ENCODE data around the gene TMC2. TPM values are rescaled to one million over a fixed set of nuclear protein-coding genes. Genes with fewer than 3 reads are reported as not detected.

The TMC2 gene
- total RNA-seq, 1 donor from 2014 or later, result not detected

- TF ChIP-seq POLR2A (IDR thresholded peaks at IDR 0.05) (no peak), POLR2AphosphoS5 (IDR thresholded peaks at IDR 0.05; ENCODE audit: insufficient read depth in 1 of 2, low read depth in 1 of 2) (no peak), CTCF (IDR thresholded peaks at IDR 0.05) (no peak)
- Histone ChIP-seq H3K36me3 (no peaks in the 10 kb centered on the region), H3K27me3 (no peaks in the 10 kb centered on the region), H3K4me3 (no peak overlapping the region), H3K9me3 (no peaks in the 10 kb centered on the region), H3K27ac (no peak overlapping the region), H3K4me1 (peaks cover 9% of the 10 kb centered on the region)
- no peak for DNase-seq (ENCODE audit: extremely low spot score in 2 of 2)
- intact Hi-C loops (cut with DNase I), result no loop called here
Measured at GRCh38 chr20:2527762-2528161, 8.6 kb upstream of the TMC2 start.

GRCh38 chr20:2528671-2529271 is 7.6 kb upstream of the TMC2 start:
- TF ChIP-seq CTCF (IDR thresholded peaks at IDR 0.05), result no peak
- TF ChIP-seq POLR2A (IDR thresholded peaks at IDR 0.05), result no peak
- TF ChIP-seq POLR2AphosphoS5 (IDR thresholded peaks at IDR 0.05; ENCODE audit: insufficient read depth in 1 of 2, low read depth in 1 of 2), result no peak
- no peak overlapping the region for H3K27ac ChIP-seq
- no peak overlapping the region for H3K4me3 ChIP-seq
- no peaks in the 10 kb centered on the region for H3K36me3 ChIP-seq
- intact Hi-C loops (cut with DNase I), result no loop called here
- H3K9me3 ChIP-seq, result no peaks in the 10 kb centered on the region
- H3K27me3 ChIP-seq, result no peaks in the 10 kb centered on the region
- peaks cover 5% of the 10 kb centered on the region for H3K4me1 ChIP-seq
- DNase-seq (ENCODE audit: extremely low spot score in 2 of 2), result no peak

- no peaks in the 10 kb centered on the region for H3K36me3 ChIP-seq
- H3K9me3 ChIP-seq, result no peaks in the 10 kb centered on the region
- H3K4me1 ChIP-seq, result no peaks in the 10 kb centered on the region
- no peak for TF ChIP-seq POLR2AphosphoS5 (IDR thresholded peaks at IDR 0.05; ENCODE audit: insufficient read depth in 1 of 2, low read depth in 1 of 2)
- TF ChIP-seq CTCF (IDR thresholded peaks at IDR 0.05), result no peak
- TF ChIP-seq POLR2A (IDR thresholded peaks at IDR 0.05), result no peak
- H3K4me3 ChIP-seq, result no peak overlapping the region
- no peak overlapping the region for H3K27ac ChIP-seq
- intact Hi-C loops (cut with DNase I), result loop anchor here (10.0 kb wide), 1 partner anchor 122 kb away; the partner anchor contains the start of gene NOP56
- H3K27me3 ChIP-seq, result no peaks in the 10 kb centered on the region
- no peak for DNase-seq (ENCODE audit: extremely low spot score in 2 of 2)
Measured at GRCh38 chr20:2533118-2533517, 3.3 kb upstream of the TMC2 start.

- Histone ChIP-seq H3K4me3 (no peak overlapping the region), H3K27me3 (no peaks in the 10 kb centered on the region), H3K36me3 (no peaks in the 10 kb centered on the region), H3K4me1 (no peaks in the 10 kb centered on the region), H3K9me3 (no peaks in the 10 kb centered on the region), H3K27ac (no peak overlapping the region)
- no peak for DNase-seq (ENCODE audit: extremely low spot score in 2 of 2)
- no peak for TF ChIP-seq CTCF (IDR thresholded peaks at IDR 0.05)
- intact Hi-C loops (cut with DNase I), result loop anchor here (10.0 kb wide), 1 partner anchor 119 kb away; the partner anchor contains the start of gene NOP56
Measured at GRCh38 chr20:2535711-2536559, 438 bp upstream of the TMC2 start.

GRCh38 chr20:2537101-2537500 is 728 bp downstream of the TMC2 start:
- TF ChIP-seq CTCF (IDR thresholded peaks at IDR 0.05), result no peak
- Histone ChIP-seq H3K4me1 (no peaks in the 10 kb centered on the region), H3K36me3 (no peaks in the 10 kb centered on the region), H3K9me3 (no peaks in the 10 kb centered on the region), H3K27me3 (no peaks in the 10 kb centered on the region), H3K4me3 (no peak overlapping the region), H3K27ac (no peak overlapping the region)
- intact Hi-C loops (cut with DNase I), result loop anchor here (10.0 kb wide), 1 partner anchor 118 kb away; the partner anchor contains the start of gene NOP56
- no peak for DNase-seq (ENCODE audit: extremely low spot score in 2 of 2)

Measured in vagina (tissue), 2 donors.